Common myeloid progenitor, CD34-positive (primary cell): Measurements from ENCODE around the gene CPLX1.
A peak's percentile ranks its signal among the peaks of the same experiment; 100 is the strongest.
"Not testable (repeated sequence)": the region's sequence is repeated elsewhere in the genome, so short reads cannot be mapped to it uniquely, and the experiment has no call there.

Experiments used
- CTCF ChIA-PET: fragments of 350-600 bp; sonication (Branson Sonifier 250); formaldehyde crosslinking; loops from one replicate; lab custom pipeline; 2021; ENCODE audit warnings: antibody characterized with exemption; lab: Charles Lee
- POLR2A ChIA-PET: fragments of 350-600 bp; sonication (Branson Sonifier 250); formaldehyde crosslinking; loops from one replicate; lab custom pipeline; 2021; ENCODE audit warnings: antibody characterized with exemption; lab: Charles Lee
- DNase-seq, 3 donors: peaks; one replicate each; pipeline versions ENCODE4 v3.0.0 to v3.0.0-alpha.2; 2013
- H3K27ac ChIP-seq, 2 experiments: 1 replicate in 1 of 2; 2 replicates in 1 of 2; pipeline ENCODE4 v1.7.0; 2013; ENCODE audit warnings: inconsistent platforms in 2 of 2, low read length in 2 of 2, mild to moderate bottlenecking in 2 of 2, low read depth in 1 of 2, moderate library complexity in 1 of 2; ENCODE audit not compliant: severe bottlenecking in 2 of 2, insufficient read depth in 1 of 2, poor library complexity in 1 of 2
- H3K27me3 ChIP-seq, 5 experiments: replicated peaks in 2 of 5; 1 replicate in 3 of 5; 2 replicates in 2 of 5; pipeline versions ENCODE4 v1.6.1 to v1.7.0; 2013; ENCODE audit warnings: low read length in 4 of 5, mild to moderate bottlenecking in 2 of 5, moderate library complexity in 2 of 5, inconsistent platforms in 1 of 5; ENCODE audit not compliant: insufficient read depth in 5 of 5, control insufficient read depth in 4 of 5
- H3K36me3 ChIP-seq, 4 experiments: 1 replicate in 2 of 4; 2 replicates in 2 of 4; pipeline versions ENCODE4 v1.6.1 to v1.7.0; 2013; ENCODE audit warnings: low read length in 3 of 4, control low read depth in 1 of 4, mild to moderate bottlenecking in 1 of 4; ENCODE audit not compliant: control insufficient read depth in 4 of 4, insufficient read depth in 4 of 4
- H3K4me1 ChIP-seq, 4 experiments: 1 replicate in 3 of 4; 2 replicates in 1 of 4; pipeline versions ENCODE4 v1.6.1 to v1.7.1; 2013; ENCODE audit warnings: low read length in 3 of 4, mild to moderate bottlenecking in 3 of 4, control low read depth in 1 of 4, inconsistent platforms in 1 of 4, moderate library complexity in 1 of 4; ENCODE audit not compliant: control insufficient read depth in 4 of 4, insufficient read depth in 4 of 4; ENCODE audit errors: control extremely low read depth in 1 of 4
- H3K4me3 ChIP-seq, 7 experiments: 1 replicate in 4 of 7; 2 replicates in 3 of 7; pipeline versions ENCODE4 v1.5.1 to v1.7.0; 2013; ENCODE audit warnings: mild to moderate bottlenecking in 7 of 7, low read length in 6 of 7, moderate library complexity in 6 of 7, inconsistent platforms in 2 of 7, low read depth in 2 of 7, control low read depth in 1 of 7; ENCODE audit not compliant: insufficient read depth in 4 of 7, control insufficient read depth in 1 of 7; ENCODE audit errors: extremely low read depth in 1 of 7
- H3K9me3 ChIP-seq, 5 experiments: 1 replicate in 4 of 5; 2 replicates in 1 of 5; pipeline versions ENCODE4 v1.6.1 to v1.7.1; 2013; ENCODE audit warnings: low read length in 4 of 5, mild to moderate bottlenecking in 2 of 5, inconsistent platforms in 1 of 5, low read depth in 1 of 5, moderate library complexity in 1 of 5; ENCODE audit not compliant: control insufficient read depth in 4 of 5, insufficient read depth in 2 of 5; ENCODE audit errors: control extremely low read depth in 1 of 5
- WGBS: methylation state at CpG from one replicate; pipeline ENCODE4 v1.1.5; 2013; ENCODE audit not compliant: insufficient coverage; 5-methylcytosine and 5-hydroxymethylcytosine counted together

Gene CPLX1

GRCh38 chr4:781493-782216, 44.3 kb downstream of the CPLX1 start:
- peaks cover 0 to 37% (median 33%) of the 10 kb centered on the region in 4 experiments for H3K4me1 ChIP-seq
- peaks cover 0 to 27% (median 18%) of the 10 kb centered on the region in 4 experiments for H3K36me3 ChIP-seq
- H3K27me3 ChIP-seq, result peaks cover 0 to 26% (median 7%) of the 10 kb centered on the region in 5 experiments
- WGBS, result under 1% methylated on average over 50 of the region's 57 CpGs
- H3K9me3 ChIP-seq, result no peaks in the 10 kb centered on the region
- peak overlapping the region; percentile 99 to 100 for H3K27ac ChIP-seq
- DNase-seq, result peak; percentile 98 to 99 (median 99)
- peak overlapping the region; percentile 70 to 97 (median 89) for H3K4me3 ChIP-seq
- POLR2A ChIA-PET, result interaction anchor here (1.0 to 1.5 kb wide), 4 partner anchors 8 to 47 kb away, joined by 4 to 7 read pairs (median 6); no protein-coding TSS in a partner anchor
- CTCF ChIA-PET, result interaction anchor here (1.0 to 1.5 kb wide), 2 partner anchors 15 kb away, joined by 3 read pairs; no protein-coding TSS in a partner anchor

- 3% methylated on average over 31 of the region's 38 CpGs for WGBS
- ChIA-PET POLR2A (interaction anchor here (0.7 to 1.5 kb wide), 5 partner anchors 8 to 307 kb away, joined by 3 to 7 read pairs (median 5); no protein-coding TSS in a partner anchor), CTCF (interaction anchor here (2.2 kb wide), 1 partner anchor 206 kb away, joined by 6 read pairs; the partner anchor contains the start of gene IDUA)
- H3K36me3 ChIP-seq, result peaks cover 3 to 32% (median 19%) of the 10 kb centered on the region in 4 experiments
- DNase-seq, result peak in 2 of 3 donors; percentile 50 to 53
- H3K27ac ChIP-seq, result peak overlapping the region; percentile 99 to 100
- H3K4me1 ChIP-seq, result peaks cover 0 to 32% (median 29%) of the 10 kb centered on the region in 4 experiments
- H3K9me3 ChIP-seq, result no peaks in the 10 kb centered on the region
- peak overlapping the region; percentile 70 to 97 (median 89) for H3K4me3 ChIP-seq
- H3K27me3 ChIP-seq, result peaks cover 0 to 19% (median 7%) of the 10 kb centered on the region in 5 experiments
Observed at GRCh38 chr4:780716-781492, 45.0 kb downstream of the CPLX1 start.

GRCh38 chr4:780255-780654, 45.7 kb downstream of the CPLX1 start:
- POLR2A ChIA-PET, result interaction anchor here (0.7 kb wide), 1 partner anchor 307 kb away, joined by 3 read pairs; no protein-coding TSS in a partner anchor
- H3K4me3 ChIP-seq, result peak overlapping the region in 6 of 7 experiments; percentile 70 to 97 (median 92)

GRCh38 chr4:779555-779954, 46.4 kb downstream of the CPLX1 start:
- ChIA-PET POLR2A (no interaction called here), CTCF (interaction anchor here (1.3 to 2.2 kb wide), 2 partner anchors 14 to 208 kb away, joined by 3 to 6 read pairs; partner anchors contain the start of gene IDUA)
- WGBS, result 100% methylated on average over 2 of the region's 2 CpGs
- Histone ChIP-seq H3K27ac (no peak overlapping the region), H3K9me3 (no peaks in the 10 kb centered on the region), H3K4me1 (peaks cover 0 to 32% (median 19%) of the 10 kb centered on the region in 4 experiments), H3K27me3 (peaks cover 0 to 7% (median 1%) of the 10 kb centered on the region in 5 experiments), H3K36me3 (peaks cover 8 to 42% (median 30%) of the 10 kb centered on the region in 4 experiments), H3K4me3 (peak overlapping the region in 1 of 7 experiments; percentile 78)
- DNase-seq, result no peak

More at GRCh38 chr4:780255-780654, 45.7 kb downstream of the CPLX1 start:
- CTCF ChIA-PET, result interaction anchor here (1.3 to 2.2 kb wide), 2 partner anchors 13 to 207 kb away, joined by 3 to 6 read pairs; partner anchors contain the start of gene IDUA
- H3K4me1 ChIP-seq, result peaks cover 0 to 32% (median 24%) of the 10 kb centered on the region in 4 experiments
- WGBS, result 91% methylated on average over 9 of the region's 10 CpGs
- not testable (repeated sequence) for H3K9me3 ChIP-seq, DNase-seq
- H3K36me3 ChIP-seq, result peaks cover 4 to 38% (median 25%) of the 10 kb centered on the region in 4 experiments
- H3K27ac ChIP-seq, result peak overlapping the region in 1 of 2 experiments; percentile 100
- peaks cover 0 to 14% (median 4%) of the 10 kb centered on the region in 5 experiments for H3K27me3 ChIP-seq

GRCh38 chr4:777520-778262, 48.2 kb downstream of the CPLX1 start:
- no peaks in the 10 kb centered on the region for H3K9me3 ChIP-seq
- 100% methylated on average over 4 of the region's 6 CpGs for WGBS
- H3K27me3 ChIP-seq, result no peaks in the 10 kb centered on the region
- peaks cover 10 to 51% (median 41%) of the 10 kb centered on the region in 4 experiments for H3K36me3 ChIP-seq
- ChIA-PET POLR2A (interaction anchor here (0.6 kb wide), 1 partner anchor 83 kb away, joined by 3 read pairs; no protein-coding TSS in a partner anchor), CTCF (no interaction called here)
- no peak overlapping the region for H3K27ac ChIP-seq
- H3K4me1 ChIP-seq, result peaks cover 0 to 22% (median 17%) of the 10 kb centered on the region in 4 experiments
- H3K4me3 ChIP-seq, result no peak overlapping the region
- no peak for DNase-seq
